ENCODE results near the gene ANKRD33B. TPM values are rescaled to one million over a fixed set of nuclear protein-coding genes. Genes with fewer than 3 reads are reported as not detected.

The ANKRD33B gene
- total and polyA plus RNA-seq, 2 of the 8 experiments (the other 6 are each of a cell fraction or from before 2014, with no cell fraction given): 6.9 to 20.6 TPM

DNA sequence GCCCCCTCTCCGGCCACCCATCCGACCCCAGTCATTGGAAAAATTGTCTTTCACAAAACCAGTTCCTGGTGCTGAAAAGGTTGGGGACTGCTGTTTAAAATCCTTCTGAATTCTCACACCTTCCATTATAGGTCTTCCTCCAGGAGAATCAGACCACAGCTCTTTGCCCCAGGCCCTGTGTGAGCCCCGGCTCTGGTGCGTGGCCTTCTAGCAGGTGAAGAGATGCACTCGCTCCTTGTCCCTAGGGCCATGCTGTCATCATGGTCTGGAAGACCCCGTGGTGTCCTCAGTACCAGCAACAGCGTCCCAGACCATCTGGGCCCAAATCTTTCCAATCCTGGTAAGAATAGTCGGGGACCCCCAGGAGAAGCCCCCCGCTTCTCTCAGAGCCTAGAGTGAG lies 101.9 kb downstream of the ANKRD33B start:
- Histone ChIP-seq H3K79me2 (ENCODE audit: control insufficient read depth in 1 of 2, insufficient read depth in 2 of 2, low read length in 2 of 2) (no peaks in the 10 kb centered on the region), H3K23ac (ENCODE audit: insufficient read length) (no peak overlapping the region), H3K18ac (ENCODE audit: extremely low read depth, low read length) (no peak overlapping the region), H2BK120ac (replicated peaks; ENCODE audit: low read depth, low read length) (no peak overlapping the region), H4K5ac (ENCODE audit: insufficient read length, low read depth, low read length) (no peak overlapping the region), H3K4me2 (ENCODE audit: insufficient read depth in 1 of 2, low read depth in 2 of 2, low read length in 2 of 2) (no peak overlapping the region), H3K79me1 (ENCODE audit: low read depth, low read length) (no peaks in the 10 kb centered on the region), H3K27me3 (replicated peaks in 1 of 4; ENCODE audit: control insufficient read depth in 3 of 4, extremely low read depth in 1 of 4, insufficient read depth in 3 of 4, low read length in 3 of 4) (no peaks in the 10 kb centered on the region), H4K8ac (ENCODE audit: extremely low read depth, insufficient read depth, low read length) (peak overlapping the region; percentile 71; the same call in 1 of the 2 replicates), H3K27ac (ENCODE audit: low read depth, low read length) (no peak overlapping the region), H4K20me1 (replicated peaks in 1 of 2; ENCODE audit: control insufficient read depth in 1 of 2, insufficient read depth in 2 of 2, low read length in 2 of 2) (peaks cover 0 to 5% of the 10 kb centered on the region in 2 experiments), H4K91ac (replicated peaks; ENCODE audit: insufficient read length, low read length) (no peak overlapping the region), H3K23me2 (ENCODE audit: low read depth, low read length) (peaks cover 6% of the 10 kb centered on the region; the same call in 1 of the 2 replicates), H3K14ac (ENCODE audit: insufficient read length) (no peak overlapping the region), H3K9me3 (ENCODE audit: insufficient read depth in 2 of 2, low read depth in 1 of 2, low read length in 1 of 2) (no peaks in the 10 kb centered on the region), H3K9ac (replicated peaks in 1 of 4; ENCODE audit: extremely low read depth in 1 of 4, low read depth in 3 of 4, low read length in 3 of 4) (no peak overlapping the region), H2AK5ac (ENCODE audit: low read depth, low read length) (no peak overlapping the region), H2BK20ac (ENCODE audit: low read length) (0 out of 2 replicates have a peak overlapping the region, but pooled peaks have one; percentile 38), H2AFZ (ENCODE audit: low read length) (no peak overlapping the region), H2BK15ac (ENCODE audit: low read length) (peak overlapping the region; percentile 93; the same call in 1 of the 2 replicates), H3K4me1 (replicated peaks in 1 of 4; ENCODE audit: control insufficient read depth in 3 of 4, insufficient read depth in 4 of 4, low read length in 3 of 4) (peaks cover 4 to 12% (median 10%) of the 10 kb centered on the region in 4 experiments; a peak in 4 of 7 replicates), H3K56ac (replicated peaks; ENCODE audit: insufficient read length, low read depth, low read length) (no peak overlapping the region), H3K4me3 (ENCODE audit: extremely low read depth in 1 of 4, insufficient read depth in 2 of 4, low read depth in 3 of 4, low read length in 4 of 4) (no peak overlapping the region), H2BK12ac (ENCODE audit: low read depth, low read length) (no peak overlapping the region; the same call in 1 of the 2 replicates), H3K4ac (replicated peaks; ENCODE audit: insufficient read length, low read depth, low read length) (no peak overlapping the region), H3K36me3 (ENCODE audit: control insufficient read depth in 2 of 4, insufficient read depth in 4 of 4, low read length in 3 of 4) (no peaks in the 10 kb centered on the region), H2BK5ac (ENCODE audit: low read depth, low read length) (no peak overlapping the region)
- 96% methylated on average over 9 of the region's 9 CpGs; no CpG with 5 or more reads in 1 of the 2 experiments for WGBS, 2 experiments (ENCODE audit: extremely low coverage in 1 of 2, insufficient coverage in 1 of 2, insufficient read length in 1 of 2, insufficient replicate concordance in 2 of 2, low coverage in 1 of 2, low lambda C conversion rate in 2 of 2, missing lambda C conversion rate in 1 of 2)
- CTCF ChIA-PET (ENCODE audit: partially characterized antibody): interaction anchor here (1.0 kb wide), 1 partner anchor 13 kb away, joined by 3 read pairs; no protein-coding TSS in a partner anchor
- FAIRE-seq (no peak), DNase-seq (ENCODE audit: low read depth in 1 of 2, low spot score in 2 of 2) (no peak)
- POLR2A ChIA-PET (ENCODE audit: partially characterized antibody): interaction anchor here (0.7 kb wide), 1 partner anchor 9 kb away, joined by 3 read pairs; no protein-coding TSS in a partner anchor
- TF ChIP-seq NRF1 (IDR thresholded peaks at IDR 0.05; ENCODE audit: low read depth, low read length) (no peak), KDM4A (IDR thresholded peaks at IDR 0.05; ENCODE audit: low read depth, low read length, severe bottlenecking) (no peak), BRCA1 (IDR thresholded peaks at IDR 0.05; ENCODE audit: low read depth, low read length) (no peak), CTBP2 (IDR thresholded peaks at IDR 0.05; ENCODE audit: borderline replicate concordance, insufficient read depth, insufficient read length, low read length) (no peak), POLR2A (IDR thresholded peaks at IDR 0.05; ENCODE audit: control extremely low read depth in 1 of 2, low read depth in 2 of 2, low read length in 2 of 2) (no peak), KDM5A (IDR thresholded peaks at IDR 0.05; ENCODE audit: low read length) (no peak), RBBP5 (IDR thresholded peaks at IDR 0.05; ENCODE audit: borderline replicate concordance, low read depth, low read length) (no peak), CEBPB (IDR thresholded peaks at IDR 0.05; ENCODE audit: low read depth, low read length) (no peak), TEAD4 (IDR thresholded peaks at IDR 0.05; ENCODE audit: low read depth, low read length) (no peak), KDM1A (IDR thresholded peaks at IDR 0.05; ENCODE audit: borderline replicate concordance, low read length) (no peak), TAF1 (IDR thresholded peaks at IDR 0.05; ENCODE audit: low read depth, low read length) (no peak)
- TF ChIP-seq, protein P1, sequence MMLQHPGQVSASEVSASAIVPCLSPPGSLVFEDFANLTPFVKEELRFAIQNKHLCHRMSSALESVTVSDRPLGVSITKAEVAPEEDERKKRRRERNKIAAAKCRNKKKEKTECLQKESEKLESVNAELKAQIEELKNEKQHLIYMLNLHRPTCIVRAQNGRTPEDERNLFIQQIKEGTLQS (IDR thresholded peaks at IDR 0.05; ENCODE audit: insufficient read depth, low read depth, low read length): no peak
- TF ChIP-seq, protein P2, sequence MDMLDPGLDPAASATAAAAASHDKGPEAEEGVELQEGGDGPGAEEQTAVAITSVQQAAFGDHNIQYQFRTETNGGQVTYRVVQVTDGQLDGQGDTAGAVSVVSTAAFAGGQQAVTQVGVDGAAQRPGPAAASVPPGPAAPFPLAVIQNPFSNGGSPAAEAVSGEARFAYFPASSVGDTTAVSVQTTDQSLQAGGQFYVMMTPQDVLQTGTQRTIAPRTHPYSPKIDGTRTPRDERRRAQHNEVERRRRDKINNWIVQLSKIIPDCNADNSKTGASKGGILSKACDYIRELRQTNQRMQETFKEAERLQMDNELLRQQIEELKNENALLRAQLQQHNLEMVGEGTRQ (IDR thresholded peaks at IDR 0.05; ENCODE audit: low read length): no peak
